Thyroid gland (tissue), 4 donors: ENCODE data around the gene MYT1. TPM values are rescaled to one million over a fixed set of nuclear protein-coding genes. Genes with fewer than 3 reads are reported as not detected.

ENCODE experiments used
- DNase-seq, 2 donors: peaks; one replicate each; pipeline ENCODE4 v3.0.0-alpha.2; 2019
- H3K27ac ChIP-seq, 3 donors: fragments of 200-600 bp; sonication (generic); 1 replicate in 2 of 3; 2 replicates in 1 of 3; pipeline ENCODE4 v1.5.1; 2016 to 2019; ENCODE audit warnings: mild to moderate bottlenecking in 1 of 3, moderate library complexity in 1 of 3
- H3K27me3 ChIP-seq: fragments of 200-600 bp; sonication (generic); one replicate; pipeline ENCODE4 v1.5.1; 2019
- H3K36me3 ChIP-seq, 2 donors: fragments of 200-600 bp; sonication (generic); one replicate each; pipeline ENCODE4 v1.5.1; 2016 to 2019
- H3K4me1 ChIP-seq, 2 donors: fragments of 200-600 bp; sonication (generic); one replicate each; pipeline ENCODE4 v1.5.1; 2017 to 2019
- H3K4me3 ChIP-seq, 3 donors: fragments of 200-600 bp; sonication (generic); replicated peaks in 1 of 3; 1 replicate in 2 of 3; 2 replicates in 1 of 3; pipeline ENCODE4 v1.5.1; 2016; ENCODE audit warnings: mild to moderate bottlenecking in 1 of 3
- H3K9me3 ChIP-seq: fragments of 200-600 bp; sonication (generic); one replicate; pipeline ENCODE4 v1.5.1; 2017
- CTCF ChIP-seq, 6 experiments: fragments of 200-600 bp in 3 of 6; fragments of 450-650 bp in 3 of 6; sonication (generic) in 3 of 6; IDR thresholded peaks; one replicate each; pipeline ENCODE4 v1.5.1; 2016 to 2019; ENCODE audit warnings: antibody characterized with exemption in 6 of 6, mild to moderate bottlenecking in 2 of 6, inconsistent platforms in 1 of 6, moderate library complexity in 1 of 6
- POLR2A ChIP-seq, 2 donors: fragments of 450-650 bp; IDR thresholded peaks; one replicate each; pipeline ENCODE4 v1.6.1; 2017; ENCODE audit warnings: antibody characterized with exemption in 2 of 2, mild to moderate bottlenecking in 2 of 2, moderate library complexity in 1 of 2
- WGBS, 2 donors: methylation state at CpG; one replicate each; pipeline ENCODE4 v1.1.5; 2017; 5-methylcytosine and 5-hydroxymethylcytosine counted together
- intact Hi-C: fragments of 100-400 bp; cut with DNase I; formaldehyde crosslinking; loops from one replicate; pipeline ENCODE4 v1.15.1; 2023
- total RNA-seq, 4 donors: library from RNA; depleted of rRNA; stranded (reverse); fragments of >200 nt; gene quantifications; one replicate each; pipeline ENCODE4 v1.2.3, GENCODE V29; 2016

The MYT1 gene
- total RNA-seq, 4 donors from 2014 or later = 0.42 to 1.8 (median 1.1) TPM

DNA sequence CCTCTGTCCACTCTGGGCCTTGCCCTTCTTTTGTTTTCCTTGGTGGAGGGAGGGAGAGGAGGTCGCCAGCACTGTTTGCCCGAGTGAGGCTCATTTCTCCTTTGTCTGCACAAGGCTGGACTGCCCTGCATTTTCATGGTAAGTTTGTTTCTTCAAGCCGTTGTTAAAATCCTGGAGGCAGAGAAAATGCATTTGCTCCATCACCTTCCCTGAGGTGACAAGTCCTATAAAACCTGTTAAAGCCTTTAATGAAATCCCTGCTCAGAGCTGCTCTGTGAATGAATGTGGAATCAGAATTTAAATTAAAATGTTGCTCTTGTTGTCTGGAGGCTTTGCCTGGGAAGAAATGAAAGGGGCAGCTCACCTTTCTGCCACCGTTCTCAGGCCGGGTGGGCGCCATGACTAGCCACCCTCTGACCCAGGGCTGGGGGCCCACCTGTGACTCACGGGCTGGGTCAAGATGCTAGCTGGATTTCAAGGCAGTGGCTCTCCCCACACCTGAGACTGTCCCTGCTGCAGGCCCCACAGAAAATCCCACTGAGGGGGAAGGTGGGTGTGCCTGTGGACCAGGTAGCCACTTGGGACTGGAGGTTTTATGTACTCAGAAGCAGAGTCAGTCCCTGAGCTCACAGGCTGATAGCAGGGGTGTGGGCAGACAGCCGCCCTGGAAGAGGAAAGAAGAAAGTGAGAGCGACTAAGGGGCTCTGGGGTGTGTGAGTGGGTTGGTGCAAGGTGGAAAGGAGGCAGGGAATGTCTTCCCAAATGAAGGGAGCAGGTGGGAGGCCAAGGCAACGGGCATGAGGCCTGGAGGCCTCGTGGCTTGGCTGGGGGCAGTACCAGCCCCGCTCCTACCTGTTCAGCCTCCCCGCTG, 24.0 kb upstream of the MYT1 start:
- H3K4me3 ChIP-seq = no peak overlapping the region
- no peak overlapping the region for H3K27ac ChIP-seq
- no peak for DNase-seq
- no peaks in the 10 kb centered on the region for H3K9me3 ChIP-seq
- intact Hi-C loops = no loop called here
- no peaks in the 10 kb centered on the region for H3K36me3 ChIP-seq
- no peaks in the 10 kb centered on the region for H3K4me1 ChIP-seq
- TF ChIP-seq POLR2A (IDR thresholded peaks at IDR 0.05) (no peak), CTCF (IDR thresholded peaks at IDR 0.05) (no peak)
- WGBS, 2 donors = 62 to 66% methylated on average over 11 to 13 of the region's 13 CpGs
- no peaks in the 10 kb centered on the region for H3K27me3 ChIP-seq

- intact Hi-C loops = no loop called here
- Histone ChIP-seq H3K4me1 (no peaks in the 10 kb centered on the region), H3K9me3 (no peaks in the 10 kb centered on the region), H3K27ac (no peak overlapping the region), H3K36me3 (no peaks in the 10 kb centered on the region), H3K27me3 (no peaks in the 10 kb centered on the region), H3K4me3 (no peak overlapping the region)
- WGBS, 2 donors = 38 to 43% methylated on average over 10 of the region's 10 CpGs
- DNase-seq = no peak
- TF ChIP-seq POLR2A (IDR thresholded peaks at IDR 0.05) (no peak), CTCF (IDR thresholded peaks at IDR 0.05) (no peak)
These were observed 23.3 kb upstream of the MYT1 start for GRCh38 chr20:64140956-64141355.

DNA sequence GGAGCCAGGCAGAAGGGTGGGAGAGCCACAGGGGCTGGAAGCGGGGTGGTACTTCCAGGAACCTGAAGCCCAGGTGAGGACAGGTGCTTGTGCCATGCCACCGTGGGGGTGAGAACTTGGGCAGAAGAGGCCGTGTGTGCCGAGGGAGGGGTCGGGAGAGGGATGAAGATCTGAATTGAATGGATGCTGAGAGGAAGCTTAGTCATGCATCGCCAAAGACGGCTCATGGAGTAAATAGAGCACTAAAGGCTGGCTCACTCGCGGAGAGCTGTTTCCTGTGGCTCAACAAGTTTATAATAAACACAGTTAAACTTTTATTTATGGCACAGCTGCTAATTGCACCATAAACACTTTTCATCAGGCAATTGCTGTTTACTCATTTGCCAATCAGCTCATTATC, 21.7 kb upstream of the MYT1 start:
- intact Hi-C loops = no loop called here
- TF ChIP-seq POLR2A (IDR thresholded peaks at IDR 0.05) (no peak), CTCF (IDR thresholded peaks at IDR 0.05) (no peak)
- Histone ChIP-seq H3K4me3 (no peak overlapping the region), H3K9me3 (no peaks in the 10 kb centered on the region), H3K27ac (no peak overlapping the region), H3K27me3 (no peaks in the 10 kb centered on the region), H3K4me1 (no peaks in the 10 kb centered on the region), H3K36me3 (no peaks in the 10 kb centered on the region)
- no peak for DNase-seq
- 17 to 24% methylated on average over 9 of the region's 9 CpGs for WGBS, 2 donors

- Histone ChIP-seq H3K36me3 (no peaks in the 10 kb centered on the region), H3K27me3 (no peaks in the 10 kb centered on the region), H3K4me1 (no peaks in the 10 kb centered on the region), H3K4me3 (no peak overlapping the region), H3K27ac (no peak overlapping the region), H3K9me3 (no peaks in the 10 kb centered on the region)
- intact Hi-C loops = no loop called here
- no peak for DNase-seq
- TF ChIP-seq CTCF (IDR thresholded peaks at IDR 0.05) = no peak
- no peak for TF ChIP-seq POLR2A (IDR thresholded peaks at IDR 0.05)
- 74 to 75% methylated on average over 14 of the region's 14 CpGs for WGBS, 2 donors
These were observed 21.0 kb upstream of the MYT1 start for GRCh38 chr20:64143018-64143801.
